Measurements from ENCODE around the gene HIVEP3.

- TF ChIP-seq CTCF (IDR thresholded peaks at IDR 0.05; ENCODE audit: poor library complexity) (no peak), EZH2phosphoT487 (IDR thresholded peaks at IDR 0.05; ENCODE audit: low read depth, severe bottlenecking, unreplicated experiment) (no peak), EZH2 (IDR thresholded peaks at IDR 0.05; ENCODE audit: borderline replicate concordance) (no peak)
Observed at GRCh38 chr1:41866285-41866684, 52.4 kb downstream of the HIVEP3 start.
